Dendritic cell treated with granulocyte-macrophage colony-stimulating factor and Interleukin-4, amounts not matched to agents 40 ng/mL and 50 ng/mL, for 4 days (primary cell): ENCODE results near the gene CTNNA3.
"Not testable (repeated sequence)": the region's sequence is repeated elsewhere in the genome, so short reads cannot be mapped to it uniquely, and the experiment has no call there.

Source experiments
- H3K27ac Mint-ChIP-seq: one replicate; pipeline ENCODE4 v1.8.0; 2022; ENCODE audit warnings: mild to moderate bottlenecking, mixed read lengths
- H3K27me3 Mint-ChIP-seq: one replicate; pipeline ENCODE4 v1.8.0; 2022; ENCODE audit warnings: mild to moderate bottlenecking, mixed read lengths
- H3K36me3 Mint-ChIP-seq: one replicate; pipeline ENCODE4 v1.8.0; 2022; ENCODE audit warnings: low read depth, mixed read lengths
- H3K4me1 Mint-ChIP-seq: one replicate; pipeline ENCODE4 v1.8.0; 2022; ENCODE audit warnings: low read depth, mixed read lengths
- H3K4me3 Mint-ChIP-seq: one replicate; pipeline ENCODE4 v1.8.0; 2022; ENCODE audit warnings: mild to moderate bottlenecking, moderate library complexity, mixed read lengths
- H3K9me3 Mint-ChIP-seq: one replicate; pipeline ENCODE4 v1.8.0; 2022; ENCODE audit warnings: mixed read lengths
- intact Hi-C: fragments of 100-400 bp; cut with micrococcal nuclease; formaldehyde crosslinking; loops from one replicate; pipeline ENCODE4 v1.15.0; 2022

CTNNA3 gene

DNA sequence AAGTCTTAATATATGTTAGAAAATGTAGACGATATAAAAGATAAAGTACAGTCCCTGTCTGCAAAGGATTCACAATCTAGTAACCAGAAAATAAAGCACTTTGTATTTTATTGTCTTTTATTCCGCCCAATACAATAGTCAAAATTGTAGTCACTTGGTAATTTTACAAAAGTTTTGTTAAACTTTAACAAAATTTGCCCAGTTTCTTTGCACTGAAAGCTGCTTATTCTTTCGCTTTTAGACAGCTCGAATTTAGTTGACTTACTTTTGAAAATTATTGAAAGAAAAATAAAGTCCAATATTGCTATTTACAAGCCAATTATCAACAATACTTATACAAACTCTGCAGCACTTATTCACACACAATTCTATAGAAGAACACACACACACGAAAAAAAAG, 1305.1 kb downstream of the CTNNA3 start:
- intact Hi-C loops: no loop called here

DNA sequence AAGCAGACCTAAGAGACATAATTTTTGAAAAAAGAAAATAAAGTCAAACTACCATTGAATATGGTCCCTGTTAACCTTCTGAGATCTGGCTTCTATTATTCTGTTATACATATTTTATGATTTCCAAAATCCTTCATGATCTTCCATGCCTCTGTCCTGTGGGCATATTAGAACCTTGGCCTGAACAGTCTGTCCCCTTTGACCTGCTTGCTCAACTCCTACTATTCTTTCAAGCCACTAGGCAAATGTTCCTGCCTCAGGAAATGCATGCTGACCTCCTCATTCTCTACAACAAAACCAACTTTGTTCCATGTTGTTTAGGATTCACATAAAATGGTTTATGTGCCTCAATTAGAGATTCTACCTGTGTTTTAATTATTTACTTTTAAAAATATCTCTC, 1315.0 kb downstream of the CTNNA3 start:
- H3K36me3 Mint-ChIP-seq: no peaks in the 10 kb centered on the region
- H3K27ac Mint-ChIP-seq: no peak overlapping the region
- no peak overlapping the region for H3K4me3 Mint-ChIP-seq
- peaks cover 44% of the 10 kb centered on the region for H3K9me3 Mint-ChIP-seq
- intact Hi-C loops: no loop called here
- no peaks in the 10 kb centered on the region for H3K27me3 Mint-ChIP-seq
- H3K4me1 Mint-ChIP-seq: no peaks in the 10 kb centered on the region

More for the DNA sequence above, 1305.1 kb downstream of the CTNNA3 start:
- no peaks in the 10 kb centered on the region for H3K4me1 Mint-ChIP-seq
- no peak overlapping the region for H3K27ac Mint-ChIP-seq
- peaks cover 3% of the 10 kb centered on the region for H3K9me3 Mint-ChIP-seq
- H3K4me3 Mint-ChIP-seq: no peak overlapping the region
- H3K36me3 Mint-ChIP-seq: no peaks in the 10 kb centered on the region
- no peaks in the 10 kb centered on the region for H3K27me3 Mint-ChIP-seq

DNA sequence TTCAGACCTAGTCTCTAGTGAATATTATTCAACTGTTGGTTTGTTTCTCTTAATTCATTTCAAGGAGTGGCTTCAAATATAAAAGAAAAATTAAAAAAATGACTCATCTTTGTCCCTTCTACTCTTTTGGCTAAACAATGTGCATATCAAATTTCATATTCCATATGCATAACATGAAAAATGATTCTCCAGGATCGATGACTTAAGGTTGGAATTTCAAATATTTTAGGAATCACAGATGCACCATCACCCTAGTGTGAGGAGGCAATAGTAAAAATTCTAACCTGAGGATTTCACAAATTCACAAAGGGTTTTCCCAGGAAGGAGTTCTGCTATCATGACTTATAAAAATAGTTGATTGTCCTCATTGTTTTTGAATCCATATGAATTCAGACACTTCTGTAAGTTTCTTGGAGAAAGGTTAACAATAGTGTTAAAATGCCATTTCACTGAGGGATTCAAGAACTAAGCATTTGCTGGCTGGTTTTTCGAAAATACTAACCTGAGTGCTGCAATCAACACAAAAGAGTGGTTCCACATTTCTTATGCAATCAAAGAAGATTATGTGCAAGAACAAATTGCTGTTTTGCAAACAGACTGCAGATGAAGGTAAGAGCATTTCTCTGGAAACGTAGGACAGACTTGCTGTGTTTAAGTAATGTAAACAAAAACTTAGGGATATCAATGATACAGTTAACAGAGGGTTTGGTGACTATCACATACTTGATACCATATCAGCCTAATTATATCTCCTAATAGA, 1317.7 kb downstream of the CTNNA3 start:
- Mint-ChIP-seq H3K27ac (no peak overlapping the region), H3K4me1 (no peaks in the 10 kb centered on the region), H3K27me3 (no peaks in the 10 kb centered on the region), H3K4me3 (no peak overlapping the region), H3K9me3 (peaks cover 34% of the 10 kb centered on the region), H3K36me3 (no peaks in the 10 kb centered on the region)
- intact Hi-C loops: no loop called here

GRCh38 chr10:66368146-66368545, 1327.8 kb downstream of the CTNNA3 start:
- no peak overlapping the region for H3K27ac Mint-ChIP-seq
- H3K4me3 Mint-ChIP-seq: no peak overlapping the region

DNA sequence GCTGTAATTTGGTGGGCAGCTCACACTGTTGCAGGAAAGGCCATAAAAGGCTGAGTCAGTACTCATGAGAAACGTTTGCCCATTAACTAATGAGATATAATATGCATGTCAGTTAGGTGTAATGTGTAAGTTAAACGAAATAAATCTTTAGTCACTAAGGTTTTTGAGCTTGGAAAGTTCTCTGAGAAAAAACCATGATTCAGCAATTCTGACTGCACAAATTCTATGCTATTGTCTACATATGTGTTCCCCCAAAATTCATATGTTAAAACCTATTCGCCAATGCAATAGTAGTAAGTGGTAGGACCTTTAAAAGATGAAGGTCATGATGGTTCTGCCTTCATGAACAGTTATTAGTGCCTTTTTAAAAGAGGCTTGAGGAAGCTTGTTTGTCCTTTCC, 1329.8 kb downstream of the CTNNA3 start:
- H3K9me3 Mint-ChIP-seq: peaks cover 7% of the 10 kb centered on the region
- no peaks in the 10 kb centered on the region for H3K4me1 Mint-ChIP-seq
- H3K27ac Mint-ChIP-seq: no peak overlapping the region
- no peaks in the 10 kb centered on the region for H3K27me3 Mint-ChIP-seq
- no peak overlapping the region for H3K4me3 Mint-ChIP-seq
- H3K36me3 Mint-ChIP-seq: no peaks in the 10 kb centered on the region
- intact Hi-C loops: no loop called here

More at GRCh38 chr10:66368146-66368545, 1327.8 kb downstream of the CTNNA3 start:
- no peaks in the 10 kb centered on the region for H3K36me3 Mint-ChIP-seq
- no peaks in the 10 kb centered on the region for H3K4me1 Mint-ChIP-seq
- intact Hi-C loops: no loop called here
- no peaks in the 10 kb centered on the region for H3K9me3 Mint-ChIP-seq
- H3K27me3 Mint-ChIP-seq: no peaks in the 10 kb centered on the region

GRCh38 chr10:66365686-66366085, 1330.3 kb downstream of the CTNNA3 start:
- no peaks in the 10 kb centered on the region for H3K27me3 Mint-ChIP-seq
- no peak overlapping the region for H3K27ac Mint-ChIP-seq
- intact Hi-C loops: no loop called here
- no peak overlapping the region for H3K4me3 Mint-ChIP-seq
- no peaks in the 10 kb centered on the region for H3K36me3 Mint-ChIP-seq
- H3K4me1 Mint-ChIP-seq: no peaks in the 10 kb centered on the region
- peaks cover 11% of the 10 kb centered on the region for H3K9me3 Mint-ChIP-seq

DNA sequence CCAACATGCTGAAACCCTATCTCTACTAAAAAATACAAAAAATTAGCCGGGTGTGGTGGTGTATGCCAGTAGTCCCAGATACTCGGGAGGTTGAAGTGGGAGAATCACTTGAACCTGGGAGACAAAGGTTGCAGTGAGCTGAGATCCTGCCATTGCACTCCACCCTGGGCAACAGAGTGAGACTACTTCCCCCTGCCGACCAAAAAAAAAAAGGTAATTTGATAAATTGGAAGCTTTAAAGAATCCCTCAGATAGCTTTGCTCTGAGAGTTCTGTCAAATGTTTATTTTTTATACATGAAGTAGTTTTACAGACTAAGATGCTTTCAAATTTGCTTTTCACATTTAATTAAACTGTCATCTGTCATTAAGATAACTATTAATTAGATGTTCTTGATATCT, 1333.5 kb downstream of the CTNNA3 start:
- H3K27me3 Mint-ChIP-seq: no peaks in the 10 kb centered on the region
- intact Hi-C loops: no loop called here
- H3K36me3 Mint-ChIP-seq: no peaks in the 10 kb centered on the region
- H3K4me3 Mint-ChIP-seq: no peak overlapping the region
- peaks cover 16% of the 10 kb centered on the region for H3K9me3 Mint-ChIP-seq
- no peaks in the 10 kb centered on the region for H3K4me1 Mint-ChIP-seq
- H3K27ac Mint-ChIP-seq: no peak overlapping the region

- H3K27me3 Mint-ChIP-seq, H3K9me3 Mint-ChIP-seq, H3K36me3 Mint-ChIP-seq, H3K27ac Mint-ChIP-seq, H3K4me3 Mint-ChIP-seq, intact Hi-C loops, H3K4me1 Mint-ChIP-seq: not testable (repeated sequence)
Measured at GRCh38 chr10:66353822-66354221, 1342.2 kb downstream of the CTNNA3 start.

DNA sequence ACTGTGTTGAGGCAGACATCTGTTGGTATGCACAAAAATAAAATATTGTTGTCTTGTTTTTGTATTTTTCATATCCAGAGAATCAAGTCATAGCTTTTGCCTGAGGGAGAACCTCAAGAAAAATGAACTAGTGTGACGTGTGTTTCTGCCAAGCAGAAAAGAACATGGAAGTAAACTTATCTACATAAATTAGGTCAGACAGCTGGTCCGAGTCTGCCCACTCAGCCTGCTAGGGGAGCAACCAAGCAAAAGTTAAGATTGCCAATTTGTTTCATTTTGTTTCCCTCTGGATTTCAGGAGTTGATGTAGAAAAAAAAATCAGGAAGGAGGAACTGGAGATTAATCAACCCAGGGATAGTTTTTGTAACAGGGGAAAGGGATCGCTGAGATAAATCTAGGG, 1342.6 kb downstream of the CTNNA3 start:
- no peaks in the 10 kb centered on the region for H3K27me3 Mint-ChIP-seq
- H3K4me3 Mint-ChIP-seq: no peak overlapping the region
- no peaks in the 10 kb centered on the region for H3K36me3 Mint-ChIP-seq

DNA sequence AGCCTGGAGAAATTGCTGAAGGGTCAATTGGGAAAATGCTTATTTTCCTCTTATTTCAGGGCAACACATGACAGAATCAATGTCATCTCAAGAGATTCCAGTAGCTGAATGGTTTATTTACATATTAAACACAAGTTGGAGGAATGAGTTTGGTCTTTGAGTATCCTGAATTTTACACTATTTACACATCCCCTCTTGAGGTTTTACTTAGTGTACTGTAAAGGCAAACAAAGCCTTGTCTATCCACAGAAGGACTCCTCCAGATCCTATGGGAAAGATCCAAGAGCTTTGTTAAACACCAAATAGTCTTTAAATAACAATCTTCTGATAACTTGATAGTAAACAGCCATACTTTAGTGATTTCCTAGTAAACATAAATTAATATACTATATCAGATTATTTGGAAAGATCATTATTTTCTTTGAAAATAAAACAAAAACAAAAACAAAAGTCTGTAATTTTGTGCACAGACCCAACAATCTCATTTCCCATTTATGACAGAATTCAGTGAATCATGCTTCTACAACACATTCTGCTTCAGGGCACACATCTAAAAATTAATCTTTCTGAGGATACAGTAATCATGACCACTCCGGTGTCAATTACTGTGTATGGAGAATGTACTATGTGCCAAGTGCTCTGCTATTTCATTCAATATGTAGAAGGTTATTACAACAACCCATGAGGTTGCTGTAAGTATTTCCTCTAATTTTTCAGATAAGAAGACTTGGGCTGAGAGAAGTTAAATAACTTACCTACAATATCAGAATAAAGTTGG, 1345.2 kb downstream of the CTNNA3 start:
- H3K4me1 Mint-ChIP-seq: no peaks in the 10 kb centered on the region
- no peaks in the 10 kb centered on the region for H3K36me3 Mint-ChIP-seq
- H3K9me3 Mint-ChIP-seq: peaks cover 8% of the 10 kb centered on the region
- no peak overlapping the region for H3K4me3 Mint-ChIP-seq
- intact Hi-C loops: no loop called here
- no peak overlapping the region for H3K27ac Mint-ChIP-seq
- H3K27me3 Mint-ChIP-seq: no peaks in the 10 kb centered on the region

More for the DNA sequence above, 1342.6 kb downstream of the CTNNA3 start:
- no peak overlapping the region for H3K27ac Mint-ChIP-seq
- peaks cover 8% of the 10 kb centered on the region for H3K9me3 Mint-ChIP-seq
- H3K4me1 Mint-ChIP-seq: no peaks in the 10 kb centered on the region
- intact Hi-C loops: no loop called here

- Mint-ChIP-seq H3K4me1 (no peaks in the 10 kb centered on the region), H3K27ac (no peak overlapping the region), H3K36me3 (no peaks in the 10 kb centered on the region), H3K4me3 (no peak overlapping the region), H3K9me3 (peaks cover 8% of the 10 kb centered on the region), H3K27me3 (no peaks in the 10 kb centered on the region)
- intact Hi-C loops: no loop called here
Measured at GRCh38 chr10:66349726-66350125, 1346.3 kb downstream of the CTNNA3 start.

GRCh38 chr10:66349076-66349475, 1346.9 kb downstream of the CTNNA3 start:
- H3K36me3 Mint-ChIP-seq: no peaks in the 10 kb centered on the region
- intact Hi-C loops: no loop called here
- H3K27ac Mint-ChIP-seq: no peak overlapping the region
- H3K4me1 Mint-ChIP-seq: no peaks in the 10 kb centered on the region
- H3K9me3 Mint-ChIP-seq: peaks cover 8% of the 10 kb centered on the region
- no peak overlapping the region for H3K4me3 Mint-ChIP-seq
- no peaks in the 10 kb centered on the region for H3K27me3 Mint-ChIP-seq

DNA sequence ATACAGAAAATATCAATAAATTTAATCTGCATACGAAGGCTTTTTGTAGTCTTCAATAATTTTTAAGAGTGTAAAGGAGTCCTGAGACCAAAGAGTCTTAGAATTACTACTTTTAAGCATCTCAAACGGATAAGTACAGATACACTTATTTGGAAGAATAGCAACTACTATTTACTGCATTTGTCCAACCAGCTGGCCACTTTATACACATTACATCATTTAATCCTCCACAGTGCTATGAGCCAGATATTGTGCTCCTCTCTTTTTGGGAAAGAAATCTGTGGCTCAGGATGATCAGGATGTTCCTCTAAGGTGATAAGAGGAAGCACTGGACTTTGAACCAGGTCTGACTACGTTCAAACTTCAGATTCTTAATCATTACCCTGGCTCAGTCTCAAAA, 1358.8 kb downstream of the CTNNA3 start:
- H3K27me3 Mint-ChIP-seq: no peaks in the 10 kb centered on the region
- H3K4me3 Mint-ChIP-seq: no peak overlapping the region
- H3K36me3 Mint-ChIP-seq: no peaks in the 10 kb centered on the region
- H3K27ac Mint-ChIP-seq: no peak overlapping the region
- peaks cover 50% of the 10 kb centered on the region for H3K9me3 Mint-ChIP-seq
- intact Hi-C loops: no loop called here
- H3K4me1 Mint-ChIP-seq: no peaks in the 10 kb centered on the region

DNA sequence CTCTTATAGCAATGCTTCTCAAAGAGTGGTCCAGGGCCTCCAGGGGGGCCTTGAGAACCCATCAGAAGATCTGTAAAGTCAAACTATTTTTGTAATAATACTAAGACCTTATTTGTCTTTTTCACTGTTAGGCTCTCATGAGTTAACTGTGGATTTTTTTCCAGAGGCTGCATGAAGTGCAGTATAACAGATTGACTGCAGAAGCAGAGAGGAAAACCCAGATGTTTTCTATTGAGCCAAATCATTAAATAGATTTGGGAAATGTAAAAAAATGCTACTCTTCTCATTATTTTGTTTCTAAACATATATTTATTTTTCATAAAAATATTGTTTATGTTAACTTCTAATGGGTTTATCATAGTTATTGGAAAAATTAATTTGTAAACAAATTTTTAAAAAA, 1359.2 kb downstream of the CTNNA3 start:
- Mint-ChIP-seq H3K27ac (no peak overlapping the region), H3K9me3 (peaks cover 50% of the 10 kb centered on the region), H3K27me3 (no peaks in the 10 kb centered on the region), H3K4me3 (no peak overlapping the region), H3K36me3 (no peaks in the 10 kb centered on the region), H3K4me1 (no peaks in the 10 kb centered on the region)
- intact Hi-C loops: no loop called here
